GM11168 (cell line): Measurements from ENCODE around the gene WDR47.

Experiments used
- in situ Hi-C: fragments of 300-500 bp; cut with MboI; formaldehyde crosslinking; loops from one replicate; pipeline ENCODE4 v1.12.0; 2022; ENCODE audit warnings: low sequenced_read_pairs; ENCODE audit not compliant: unreplicated experiment

WDR47 gene

DNA sequence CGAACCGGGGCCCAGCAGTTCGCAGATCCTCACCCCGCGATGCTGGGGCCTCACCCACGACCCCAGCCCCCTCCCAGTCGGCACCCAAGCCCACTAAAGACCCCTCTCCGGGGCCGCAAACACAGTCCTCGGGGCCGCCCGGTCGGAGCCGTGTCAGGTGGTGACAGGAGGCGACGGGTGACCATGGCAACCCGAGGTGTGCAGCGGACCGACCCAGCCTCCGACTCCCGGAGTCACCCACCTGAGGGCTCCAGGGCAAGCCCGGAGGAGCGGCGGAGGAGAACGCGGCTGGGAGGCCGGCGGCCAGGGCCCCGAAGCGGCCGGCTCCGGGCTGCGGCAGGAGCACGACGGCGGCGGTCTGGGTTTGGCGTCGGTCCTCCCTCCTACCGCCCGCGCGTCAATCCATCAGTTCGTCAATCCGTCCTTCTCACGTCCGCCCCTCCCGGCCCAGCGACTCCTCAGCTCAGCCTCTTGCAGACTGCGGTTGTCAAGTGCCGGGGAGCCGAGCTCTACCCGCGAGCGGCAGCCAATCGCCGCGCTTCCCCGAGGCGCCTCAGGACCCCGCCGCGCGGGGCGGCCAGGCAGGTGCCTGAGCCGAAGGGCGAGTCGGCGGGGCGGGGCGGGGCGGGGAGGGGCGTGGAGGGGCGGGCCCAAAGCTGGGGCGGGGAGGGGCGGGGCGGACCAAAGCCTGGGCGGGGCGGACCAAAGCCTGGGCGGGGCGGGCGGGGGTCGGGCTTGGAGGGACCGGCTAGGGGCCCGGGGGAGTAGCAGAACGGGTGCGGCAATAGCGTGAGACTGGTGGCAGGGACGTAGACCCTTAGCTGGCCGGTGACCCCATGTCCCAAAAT is at the start of gene WDR47:
TSS of gene WDR47 (minus strand) at position 482 of the 848 bp plus-strand sequence. CDS start 18,590 bp downstream, outside the sequence.
- in situ Hi-C loops: no loop called here

DNA sequence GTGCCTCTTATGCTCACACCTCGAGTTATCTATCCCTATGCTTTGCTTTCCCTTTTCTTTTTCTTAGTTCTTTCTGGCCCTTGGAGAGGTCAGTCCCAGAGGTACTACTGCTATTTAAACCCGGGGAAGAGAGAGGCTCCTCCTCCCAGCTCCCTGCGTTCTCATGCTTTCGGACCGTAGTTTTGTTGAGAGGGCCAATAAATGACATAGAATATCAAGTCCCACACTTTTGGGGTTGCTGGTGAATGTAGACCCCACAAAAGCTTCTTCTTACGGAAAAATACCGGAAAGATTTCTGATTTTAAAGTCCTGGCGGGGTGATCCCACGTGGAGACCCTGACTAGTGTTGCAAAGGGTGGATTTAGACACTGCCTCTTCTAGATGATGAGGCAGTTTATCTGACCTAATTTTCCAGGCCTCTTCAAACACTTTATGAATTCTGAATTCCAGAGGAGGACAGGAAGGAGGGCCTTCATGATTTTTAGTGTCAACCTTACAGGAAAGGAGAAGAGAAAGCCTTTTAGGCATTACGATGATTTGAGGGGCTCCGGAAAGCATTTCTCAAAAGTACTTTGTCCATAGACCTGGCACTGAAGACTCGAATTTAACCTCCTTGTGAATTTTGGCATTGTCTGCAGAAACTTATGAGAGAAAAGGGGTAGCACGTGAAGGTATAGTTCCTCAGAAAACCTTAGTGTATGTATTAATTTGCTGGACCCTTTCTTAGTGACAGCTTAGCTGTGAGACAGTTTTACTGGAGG is 49.4 kb upstream of the WDR47 start:
- in situ Hi-C loops: no loop called here

DNA sequence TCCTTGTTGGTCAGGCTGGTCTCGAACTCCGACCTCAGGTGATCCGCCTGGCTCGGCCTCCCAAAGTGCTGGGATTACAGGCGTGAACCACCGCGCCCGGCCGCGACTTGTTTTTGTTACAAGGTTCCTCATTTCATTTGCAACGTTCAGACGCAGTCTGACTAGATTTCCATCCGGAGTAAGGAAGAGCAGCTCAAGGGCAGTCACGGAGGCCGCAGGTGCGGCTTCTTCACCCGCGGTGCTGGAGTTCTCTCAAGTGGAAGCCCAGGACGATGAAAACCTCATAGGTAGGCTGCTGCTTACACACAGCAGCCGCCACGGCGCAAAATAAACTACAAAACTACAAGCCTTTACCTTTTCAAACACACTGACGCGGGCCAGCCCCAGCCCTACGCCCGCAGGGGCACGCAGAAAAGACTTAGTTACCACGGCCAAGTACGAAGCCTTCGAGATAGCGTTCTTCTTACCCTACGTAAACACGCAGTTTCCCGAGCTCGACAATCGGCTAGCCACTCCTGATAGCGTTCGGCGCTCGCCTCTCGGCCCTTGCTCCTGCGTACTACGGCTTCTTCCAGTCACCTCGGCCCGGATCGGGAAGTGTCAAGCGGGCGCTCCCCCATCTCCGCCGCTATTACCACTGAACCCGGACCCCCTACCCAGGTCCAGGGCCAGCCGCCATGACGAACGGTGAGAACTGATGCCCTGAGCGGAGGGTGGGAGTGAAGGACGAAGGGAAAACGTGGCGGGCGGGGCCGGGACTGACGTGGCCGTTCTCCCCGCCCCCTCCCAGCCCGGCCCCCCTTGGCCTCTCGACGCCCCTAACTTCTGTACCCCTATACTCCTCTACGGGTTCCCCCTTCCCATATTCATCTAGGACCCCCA is 48.5 kb upstream of the WDR47 start, which contains the start of gene TMEM167B:
TSS of gene TMEM167B (plus strand) at position 569 of the 882 bp plus-strand sequence. CDS start at position 678, 109 bp downstream.
- in situ Hi-C loops: no loop called here

- in situ Hi-C loops: no loop called here
Observed at GRCh38 chr1:109089242-109090015, 47.5 kb upstream of the WDR47 start.

DNA sequence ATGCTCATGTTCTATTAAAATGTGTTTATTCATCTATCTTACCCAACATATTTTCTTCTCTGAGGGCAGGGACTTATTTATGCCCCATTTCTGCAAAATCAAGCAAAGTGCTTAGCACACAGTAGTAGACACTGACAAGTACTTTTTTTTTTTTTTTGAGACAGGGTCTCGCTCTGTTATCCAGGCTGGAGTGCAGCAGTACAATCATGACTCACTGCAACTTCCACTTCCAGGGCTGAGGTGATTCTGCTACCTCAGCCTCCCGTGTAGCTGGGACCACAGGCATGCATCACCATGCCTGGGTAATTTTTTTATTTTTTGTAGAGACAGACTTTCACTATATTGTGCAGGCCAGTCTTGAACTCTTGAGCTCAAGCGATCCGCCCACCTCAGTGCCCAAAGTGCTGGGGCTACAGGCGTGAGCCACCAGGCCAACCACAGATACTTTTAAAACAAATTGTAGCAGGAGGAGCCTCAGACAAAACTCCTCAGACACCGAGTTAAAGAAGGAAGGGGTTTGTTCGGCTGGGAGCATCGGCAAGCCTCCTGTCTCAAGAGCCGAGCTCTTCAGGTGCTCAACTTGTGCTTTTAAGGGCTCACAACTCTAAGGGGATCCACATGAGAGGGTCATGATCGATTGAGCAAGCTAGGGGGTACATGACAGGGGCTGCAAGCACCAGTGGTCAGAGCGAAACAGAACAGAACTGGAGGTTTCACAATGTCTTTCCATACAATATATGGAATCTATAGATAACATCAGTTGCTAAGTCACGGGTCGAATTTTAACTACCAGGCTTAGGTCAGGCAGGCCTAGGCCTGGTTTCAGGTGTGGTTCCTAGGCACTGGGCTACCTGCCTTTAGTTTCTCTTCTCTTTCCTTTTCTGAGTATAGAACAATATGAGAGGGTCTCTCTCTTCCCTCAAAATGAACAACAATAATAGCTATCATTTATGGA is 42.9 kb upstream of the WDR47 start:
- in situ Hi-C loops: no loop called here

DNA sequence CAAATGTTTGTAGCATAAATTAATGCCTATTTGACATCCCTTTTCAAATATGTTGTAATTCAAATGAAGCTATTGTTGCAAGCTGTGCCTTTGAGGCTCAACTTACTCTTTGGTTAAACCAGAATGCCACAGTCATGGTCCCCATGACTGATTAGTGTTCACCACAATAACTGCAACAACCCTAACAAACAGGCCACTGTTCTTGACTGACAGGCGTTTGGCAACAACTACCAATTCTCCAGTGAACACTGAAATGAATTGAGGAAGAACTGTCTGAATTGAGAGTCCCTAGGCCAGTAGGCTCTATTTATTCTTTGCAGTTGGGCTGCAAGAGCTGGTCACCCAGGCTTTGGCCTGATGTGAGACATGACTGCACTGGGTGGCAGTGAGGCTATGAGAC is 42.0 kb upstream of the WDR47 start:
- in situ Hi-C loops: no loop called here

DNA sequence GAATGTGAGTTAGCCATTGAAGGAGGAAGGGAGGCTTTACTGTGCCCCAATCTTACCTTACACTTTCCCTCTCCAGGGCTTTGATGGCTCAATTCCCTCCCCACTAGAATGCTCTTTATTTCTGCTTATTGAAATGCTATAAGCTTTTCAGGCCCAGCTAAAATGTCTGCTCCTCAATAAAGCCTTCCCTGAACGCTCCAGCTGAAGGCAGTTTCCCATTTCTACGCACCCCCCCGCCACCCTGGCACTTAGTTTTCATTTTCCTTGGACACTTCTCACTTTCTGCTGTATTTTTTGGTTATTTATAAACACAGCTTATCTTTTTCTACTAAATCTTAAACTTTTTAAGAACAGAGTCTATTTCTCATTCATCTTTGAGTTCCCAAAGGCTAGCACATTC is 41.6 kb upstream of the WDR47 start:
- in situ Hi-C loops: no loop called here

DNA sequence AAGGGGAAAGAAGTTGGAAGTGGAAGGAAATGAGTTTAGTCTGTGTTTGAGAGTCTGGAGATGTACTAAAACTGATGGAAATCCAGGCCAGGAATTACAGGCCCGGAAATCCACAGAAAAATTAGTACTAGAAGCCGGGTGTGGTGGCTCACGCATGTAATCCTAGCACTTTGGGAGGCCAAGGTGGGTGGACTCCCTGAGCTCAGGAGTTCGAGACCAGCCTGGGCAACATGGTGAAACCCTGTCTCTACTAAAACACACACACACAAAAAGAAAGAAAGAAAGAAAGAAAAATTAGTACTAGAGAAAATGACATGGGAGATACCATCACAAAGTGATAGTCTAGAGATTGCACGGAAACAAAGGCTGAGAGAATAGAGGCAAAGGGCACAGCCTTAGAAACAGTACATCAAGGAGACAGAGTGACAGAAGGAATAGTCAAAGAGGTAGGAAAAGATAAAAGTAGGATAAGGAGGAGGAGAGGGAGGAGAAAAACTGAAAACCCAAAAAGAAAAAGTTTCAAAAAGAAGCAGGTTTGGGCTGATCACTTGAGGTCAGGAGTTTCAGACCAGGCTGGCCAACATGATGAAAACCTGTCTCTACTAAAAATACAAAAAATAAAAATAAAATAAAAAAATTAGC is 38.7 kb upstream of the WDR47 start:
- in situ Hi-C loops: no loop called here

GRCh38 chr1:109079240-109079622 is 37.3 kb upstream of the WDR47 start:
- in situ Hi-C loops: no loop called here

DNA sequence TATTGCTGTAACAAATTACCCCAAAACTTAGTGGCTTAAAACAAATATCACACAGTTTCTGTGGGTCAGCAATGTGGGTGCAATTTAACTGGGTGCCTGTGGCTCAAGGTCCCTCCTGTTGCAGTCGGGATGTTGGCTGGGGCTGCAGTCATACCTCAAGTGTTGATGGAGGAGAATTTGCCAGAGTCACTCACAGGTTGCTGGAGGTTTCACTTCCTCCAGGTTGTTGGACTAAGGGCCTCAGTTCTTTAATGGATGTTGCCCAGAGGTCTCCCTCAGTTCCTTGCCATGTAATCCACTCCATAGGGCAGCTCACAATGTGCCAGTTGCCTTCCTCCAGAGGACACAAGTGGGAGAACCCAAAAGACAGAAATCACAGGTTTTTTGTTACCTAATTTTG is 36.4 kb upstream of the WDR47 start:
- in situ Hi-C loops: no loop called here

DNA sequence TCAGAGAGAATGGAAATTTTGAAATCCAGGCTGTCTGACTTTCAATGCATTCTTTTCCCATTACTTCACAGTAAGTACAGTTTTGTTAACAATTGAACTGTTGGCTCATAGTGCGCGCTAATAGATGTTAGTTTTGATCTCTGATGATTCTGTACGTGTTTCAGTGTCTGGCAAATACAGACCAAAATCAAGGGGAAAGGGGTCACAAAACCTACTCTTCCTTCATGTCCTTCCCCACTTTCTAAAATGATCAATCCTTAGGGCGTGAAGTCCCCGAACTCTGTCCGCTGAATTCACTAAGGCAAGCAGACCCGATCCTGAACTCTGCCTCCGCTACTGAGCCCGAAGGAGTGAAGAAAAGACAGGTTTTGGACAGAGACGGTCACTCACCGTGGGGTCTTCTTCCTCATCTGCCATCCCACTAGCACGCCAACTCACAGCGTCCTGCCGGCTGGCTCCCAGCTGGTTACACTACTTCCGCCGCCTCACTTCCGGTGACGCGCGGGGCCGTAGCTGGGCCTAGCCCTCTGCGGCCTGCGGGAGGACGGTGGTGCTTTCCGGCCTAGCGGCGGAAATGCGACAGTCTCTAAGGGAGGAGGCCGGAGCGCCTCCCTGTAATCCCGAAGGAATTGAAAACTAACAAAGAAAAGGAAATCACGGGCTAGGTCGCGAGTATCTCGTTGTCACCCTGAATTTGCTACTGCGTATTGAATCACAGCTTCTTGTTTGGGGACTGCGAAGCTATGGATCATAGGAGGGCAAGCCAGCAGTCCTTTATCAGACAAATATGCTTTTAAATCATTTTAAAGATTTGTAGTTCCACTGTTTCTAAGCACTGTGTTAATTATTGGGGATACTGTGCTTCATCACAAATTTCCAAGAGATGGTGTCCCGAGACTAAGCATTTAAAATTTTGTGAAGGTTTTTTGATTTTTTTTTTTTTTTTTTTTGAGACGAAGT is 33.9 kb upstream of the WDR47 start, which contains the start of gene TAF13:
TSS of gene TAF13 (minus strand) at position 473 of the 960 bp plus-strand sequence. CDS start at position 417, 56 bp downstream.
- in situ Hi-C loops: no loop called here

DNA sequence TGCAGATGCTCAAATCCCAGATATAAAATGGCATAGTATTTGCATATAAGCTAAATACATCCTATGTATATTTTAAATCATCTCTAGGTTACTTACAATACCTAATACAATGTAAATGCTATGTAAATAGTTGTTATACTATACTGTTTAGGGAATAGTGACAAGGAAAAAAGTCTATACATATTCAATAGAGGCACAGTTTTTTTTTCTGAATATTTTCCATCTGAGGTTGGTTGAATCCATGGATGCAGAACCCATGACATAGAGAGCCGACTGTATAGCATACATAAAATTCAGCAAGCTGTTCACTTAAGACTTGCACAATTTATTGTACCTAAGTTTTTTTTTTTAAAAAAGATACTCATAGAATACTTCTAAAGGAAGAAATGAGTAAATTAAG is 27.4 kb upstream of the WDR47 start:
- in situ Hi-C loops: no loop called here

- in situ Hi-C loops: no loop called here
Observed at GRCh38 chr1:109067883-109068282, 26.0 kb upstream of the WDR47 start.

GRCh38 chr1:109065137-109065536 is 23.2 kb upstream of the WDR47 start:
- in situ Hi-C loops: no loop called here

DNA sequence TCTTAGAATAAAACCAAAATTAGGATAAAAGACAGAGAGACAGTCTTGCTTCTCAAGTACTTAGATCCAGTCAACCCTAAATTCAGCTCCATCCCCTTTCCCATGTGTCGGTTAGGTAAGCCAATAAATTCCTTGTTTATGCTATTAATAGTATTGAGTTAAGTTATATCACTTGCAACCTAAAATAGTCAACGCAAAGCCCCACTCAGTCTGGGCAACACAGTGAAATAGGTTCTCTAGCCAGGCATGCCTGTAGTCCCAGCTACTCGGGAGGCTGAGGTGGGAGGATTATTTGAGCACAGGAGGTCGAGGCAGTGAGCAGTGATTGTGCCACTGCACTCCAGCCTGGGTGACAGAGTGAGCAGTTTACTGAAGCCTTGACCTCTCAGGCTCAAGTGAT is 19.3 kb upstream of the WDR47 start:
- in situ Hi-C loops: no loop called here

GRCh38 chr1:109060707-109061106 is 18.8 kb upstream of the WDR47 start:
- in situ Hi-C loops: no loop called here

GRCh38 chr1:109059026-109059425 is 17.1 kb upstream of the WDR47 start:
- in situ Hi-C loops: no loop called here
